AML-193 (cell line): Measurements from ENCODE around the gene GPR152.
A peak's percentile ranks its signal among the peaks of the same experiment; 100 is the strongest.

Source experiments
- DNase-seq, 2 experiments: peaks; one replicate each; lab custom pipeline; 2025; lab: John Stamatoyannopoulos, UW

The GPR152 gene

GRCh38 chr11:67423891-67424613, 28.5 kb downstream of the GPR152 start:
- no peak for DNase-seq

- DNase-seq: no peak
Measured at GRCh38 chr11:67423466-67423865, 29.1 kb downstream of the GPR152 start.

GRCh38 chr11:67422891-67423290, 29.6 kb downstream of the GPR152 start:
- no peak for DNase-seq

- no peak for DNase-seq
Measured at GRCh38 chr11:67421430-67422031, 31.0 kb downstream of the GPR152 start.

GRCh38 chr11:67420646-67421429, 31.7 kb downstream of the GPR152 start:
- DNase-seq: peak; percentile 72 to 83

- no peak for DNase-seq
Measured at GRCh38 chr11:67420147-67420645, 32.3 kb downstream of the GPR152 start.

GRCh38 chr11:67419325-67420049, 33.0 kb downstream of the GPR152 start:
- DNase-seq: no peak

GRCh38 chr11:67418476-67419281, 33.9 kb downstream of the GPR152 start:
- DNase-seq: peak; percentile 13 to 53

- no peak for DNase-seq
Measured at GRCh38 chr11:67417425-67417824, 35.1 kb downstream of the GPR152 start.

GRCh38 chr11:67416416-67417335, 35.9 kb downstream of the GPR152 start:
- no peak for DNase-seq

GRCh38 chr11:67415501-67416304, 36.8 kb downstream of the GPR152 start, which contains the start of gene CARNS1:
TSS of gene CARNS1 (plus strand) at chr11:67415678. CDS start at chr11:67416200, 522 bp downstream.
- no peak for DNase-seq

- no peak for DNase-seq
Measured at GRCh38 chr11:67413266-67413849, 39.2 kb downstream of the GPR152 start.

- no peak for DNase-seq
Measured at GRCh38 chr11:67412495-67413179, 39.9 kb downstream of the GPR152 start.

GRCh38 chr11:67411785-67412152, 40.8 kb downstream of the GPR152 start:
- DNase-seq: no peak

GRCh38 chr11:67410984-67411784, 41.3 kb downstream of the GPR152 start:
- DNase-seq: no peak

GRCh38 chr11:67410369-67410831, 42.1 kb downstream of the GPR152 start:
- no peak for DNase-seq

- no peak for DNase-seq
Measured at GRCh38 chr11:67409781-67410368, 42.7 kb downstream of the GPR152 start.
